Right lobe of liver (tissue), 4 donors: Measurements from ENCODE around the gene BACH2.
"Not testable (repeated sequence)": the region's sequence is repeated elsewhere in the genome, so short reads cannot be mapped to it uniquely, and the experiment has no call there.

Source experiments
- POLR2A ChIP-seq: fragments of 450-650 bp; IDR thresholded peaks from one replicate; pipeline ENCODE4 v1.6.1; 2017; ENCODE audit warnings: antibody characterized with exemption, mild to moderate bottlenecking
- TF ChIP-seq, protein P1 (sequence below), 4 donors: fragments of 200-600 bp in 3 of 4; fragments of 450-650 bp in 1 of 4; IDR thresholded peaks; one replicate each; pipeline versions ENCODE4 v1.5.1 to v1.8.0; 2016 to 2022; ENCODE audit warnings: antibody characterized with exemption in 4 of 4, mild to moderate bottlenecking in 2 of 4
- donor health status: DM: no; HTN: no; CAD: no.
- donor health status: DM: no; HTN: no; CAD: no.
- donor health status: DM: no; HTN: yes; CAD: no.

DNA sequence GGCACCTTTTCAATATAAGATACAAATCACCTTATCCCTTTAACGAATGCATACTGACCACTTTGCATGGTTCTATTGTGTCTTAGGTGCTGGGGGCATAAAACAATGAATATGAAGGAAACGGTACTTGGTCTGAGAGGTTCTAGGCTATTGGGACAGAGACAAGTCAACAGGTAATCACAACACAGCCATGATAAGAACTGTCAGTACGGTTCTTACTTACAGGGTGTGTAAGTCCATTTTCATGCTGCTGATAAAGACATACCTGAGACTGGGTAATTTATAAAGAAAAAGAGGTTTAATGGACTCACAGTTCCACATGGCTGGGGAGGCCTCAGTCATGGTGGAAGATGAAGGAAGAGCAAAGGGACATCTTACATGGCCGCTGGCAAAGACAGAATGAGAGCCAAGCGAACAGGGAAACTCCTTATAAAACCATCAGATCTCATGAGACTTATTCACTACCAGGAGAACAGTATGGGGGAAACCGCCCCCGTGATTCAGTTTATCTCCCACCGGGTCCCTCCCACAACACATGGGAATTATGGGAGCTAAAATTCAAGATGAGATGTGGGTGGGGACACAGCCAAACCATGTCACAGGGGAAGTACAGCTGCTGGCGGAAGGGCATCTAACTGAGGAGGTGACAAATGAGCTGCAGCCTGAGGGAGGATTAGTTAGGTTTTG is 325.2 kb downstream of the BACH2 start:
- TF ChIP-seq, protein P1, sequence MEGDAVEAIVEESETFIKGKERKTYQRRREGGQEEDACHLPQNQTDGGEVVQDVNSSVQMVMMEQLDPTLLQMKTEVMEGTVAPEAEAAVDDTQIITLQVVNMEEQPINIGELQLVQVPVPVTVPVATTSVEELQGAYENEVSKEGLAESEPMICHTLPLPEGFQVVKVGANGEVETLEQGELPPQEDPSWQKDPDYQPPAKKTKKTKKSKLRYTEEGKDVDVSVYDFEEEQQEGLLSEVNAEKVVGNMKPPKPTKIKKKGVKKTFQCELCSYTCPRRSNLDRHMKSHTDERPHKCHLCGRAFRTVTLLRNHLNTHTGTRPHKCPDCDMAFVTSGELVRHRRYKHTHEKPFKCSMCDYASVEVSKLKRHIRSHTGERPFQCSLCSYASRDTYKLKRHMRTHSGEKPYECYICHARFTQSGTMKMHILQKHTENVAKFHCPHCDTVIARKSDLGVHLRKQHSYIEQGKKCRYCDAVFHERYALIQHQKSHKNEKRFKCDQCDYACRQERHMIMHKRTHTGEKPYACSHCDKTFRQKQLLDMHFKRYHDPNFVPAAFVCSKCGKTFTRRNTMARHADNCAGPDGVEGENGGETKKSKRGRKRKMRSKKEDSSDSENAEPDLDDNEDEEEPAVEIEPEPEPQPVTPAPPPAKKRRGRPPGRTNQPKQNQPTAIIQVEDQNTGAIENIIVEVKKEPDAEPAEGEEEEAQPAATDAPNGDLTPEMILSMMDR (IDR thresholded peaks at IDR 0.05): not testable (repeated sequence)
- not testable (repeated sequence) for TF ChIP-seq POLR2A
